Keratinocyte (primary cell): ENCODE measurements around the gene FAM47C. TPM values are rescaled to one million over a fixed set of nuclear protein-coding genes. Genes with fewer than 3 reads are reported as not detected.

Source experiments
- DNase-seq: peaks from one replicate; pipeline ENCODE4 v3.0.0-alpha.2; 2011; ENCODE audit warnings: low read depth, missing footprints, low spot score
- FAIRE-seq: peaks from 2 replicates; lab custom pipeline; 2011; peaks lifted over from hg19 to GRCh38; lab: Jason Lieb, UNC
- H2AFZ ChIP-seq: 2 replicates; pipeline ENCODE4 v1.6.0; 2012; ENCODE audit warnings: low read length, control low read depth, inconsistent platforms; ENCODE audit not compliant: control insufficient read depth
- H3K27ac ChIP-seq: 2 replicates; pipeline ENCODE4 v1.5.1; 2011; ENCODE audit warnings: low read length; ENCODE audit not compliant: control insufficient read depth, insufficient read depth
- H3K27me3 ChIP-seq: 3 replicates; pipeline ENCODE4 v1.6.0; 2011; ENCODE audit warnings: low read length; ENCODE audit not compliant: control insufficient read depth, insufficient read depth; ENCODE audit errors: extremely low read depth
- H3K36me3 ChIP-seq, 2 experiments: 2 replicates in 1 of 2; 3 replicates in 1 of 2; pipeline ENCODE4 v1.5.1; 2011; ENCODE audit warnings: low read length in 2 of 2, mild to moderate bottlenecking in 1 of 2; ENCODE audit not compliant: control insufficient read depth in 2 of 2, insufficient read depth in 2 of 2; ENCODE audit errors: extremely low read depth in 1 of 2
- H3K4me1 ChIP-seq: 3 replicates; pipeline ENCODE4 v1.5.1; 2011; ENCODE audit warnings: low read length; ENCODE audit not compliant: control insufficient read depth, insufficient read depth; ENCODE audit errors: extremely low read depth
- H3K4me2 ChIP-seq: 3 replicates; pipeline ENCODE4 v1.6.0; 2011; ENCODE audit warnings: low read depth, low read length; ENCODE audit not compliant: control insufficient read depth, insufficient read depth; ENCODE audit errors: extremely low read depth
- H3K4me3 ChIP-seq, 3 experiments: fragments of 200-600 bp in 1 of 3; sonication (generic) in 1 of 3; 2 replicates in 2 of 3; 3 replicates in 1 of 3; pipeline ENCODE4 v1.5.1; 2011 to 2016; ENCODE audit warnings: low read length in 3 of 3, mild to moderate bottlenecking in 3 of 3, control low read depth in 2 of 3, inconsistent platforms in 1 of 3, low read depth in 1 of 3, mixed read lengths in 1 of 3, mixed run types in 1 of 3, moderate library complexity in 1 of 3; ENCODE audit not compliant: control insufficient read depth in 2 of 3, insufficient read depth in 2 of 3; ENCODE audit errors: extremely low read depth in 1 of 3
- H3K79me2 ChIP-seq: 2 replicates; pipeline ENCODE4 v1.6.0; 2012; ENCODE audit warnings: low read length; ENCODE audit not compliant: control insufficient read depth, insufficient read depth
- H3K9ac ChIP-seq: 3 replicates; pipeline ENCODE4 v1.6.0; 2011; ENCODE audit warnings: low read length; ENCODE audit not compliant: control insufficient read depth, insufficient read depth; ENCODE audit errors: extremely low read depth
- H3K9me1 ChIP-seq: 3 replicates; pipeline ENCODE4 v1.6.0; 2011; ENCODE audit warnings: low read length; ENCODE audit not compliant: control insufficient read depth, insufficient read depth; ENCODE audit errors: extremely low read depth
- H3K9me3 ChIP-seq: 2 replicates; pipeline ENCODE4 v1.5.1; 2012; ENCODE audit warnings: low read depth, low read length; ENCODE audit not compliant: control insufficient read depth
- H4K20me1 ChIP-seq: 3 replicates; pipeline ENCODE4 v1.6.0; 2011; ENCODE audit warnings: low read length; ENCODE audit not compliant: control insufficient read depth, insufficient read depth; ENCODE audit errors: extremely low read depth
- CTCF ChIP-seq, 3 experiments: IDR thresholded peaks in 1 of 3; conservative IDR thresholded peaks in 1 of 3; optimal IDR thresholded peaks in 1 of 3; 2 replicates in 2 of 3; 3 replicates in 1 of 3; pipeline versions ENCODE3 to v1.5.1; 2011; ENCODE audit warnings: low read length in 3 of 3, mild to moderate bottlenecking in 3 of 3, moderate library complexity in 2 of 3, control low read depth in 1 of 3, inconsistent platforms in 1 of 3; ENCODE audit not compliant: insufficient read depth in 2 of 3; ENCODE audit errors: extremely low read depth in 1 of 3
- EZH2 ChIP-seq: IDR thresholded peaks from one replicate; pipeline ENCODE4 v1.6.1; 2012; ENCODE audit warnings: inconsistent platforms, mild to moderate bottlenecking, low read length, moderate library complexity
- dilution Hi-C: fragments of 300-500 bp; cut with MboI; formaldehyde crosslinking; loops from one replicate; pipeline ENCODE4 v1.7.0; 2020; ENCODE audit warnings: low sequenced_read_pairs; ENCODE audit not compliant: extremely low pct_ligation_motif_present
- polyA plus RNA-seq, 5 experiments: library from polyadenylated mRNA; depleted of rRNA in 3 of 5; stranded (reverse) in 3 of 5; stranded (forward) in 1 of 5; unstranded in 1 of 5; fragments of >200 nt; gene quantifications; 1 replicate in 1 of 5; 2 replicates in 3 of 5; 3 replicates in 1 of 5; pipeline versions ENCODE4 v1.2.1 to v1.2.3, GENCODE V29; 2011 to 2012; ENCODE audit warnings: missing spikeins in 2 of 5, low read depth in 1 of 5, low replicate concordance in 1 of 5

Gene FAM47C
- polyA plus RNA-seq, 1 donor (not counting 4 experiments of a cell fraction or from before 2014, with no cell fraction given): not detected

GRCh38 chrX:37060999-37061398, 52.8 kb downstream of the FAM47C start:
- Histone ChIP-seq H3K27me3 (no peaks in the 10 kb centered on the region), H4K20me1 (no peaks in the 10 kb centered on the region), H3K27ac (no peak overlapping the region), H3K9me1 (no peaks in the 10 kb centered on the region), H3K4me1 (no peaks in the 10 kb centered on the region), H3K79me2 (no peaks in the 10 kb centered on the region), H3K9me3 (no peaks in the 10 kb centered on the region), H3K4me2 (no peak overlapping the region), H3K4me3 (no peak overlapping the region), H2AFZ (no peak overlapping the region), H3K9ac (no peak overlapping the region), H3K36me3 (no peaks in the 10 kb centered on the region)
- peak; percentile 77 for FAIRE-seq
- no peak for TF ChIP-seq EZH2
- peak; percentile 45 to 65 (median 50) for TF ChIP-seq CTCF (optimal IDR thresholded peaks at IDR 0.05 in 1 of 3, IDR thresholded peaks at IDR 0.05 in 1 of 3, conservative IDR thresholded peaks at IDR 0.05 in 1 of 3; ENCODE audit: extremely low read depth in 1 of 3, insufficient read depth in 2 of 3, low read length in 3 of 3)
- DNase-seq: no peak
- dilution Hi-C loops: no loop called here
